ENCODE measurements around the gene CLECL1. TPM values are rescaled to one million over a fixed set of nuclear protein-coding genes. Genes with fewer than 3 reads are reported as not detected.

Gene CLECL1
- total and polyA plus RNA-seq, 2 of the 13 experiments (the other 11 are each of a cell fraction or from before 2014, with no cell fraction given), result not detected

DNA sequence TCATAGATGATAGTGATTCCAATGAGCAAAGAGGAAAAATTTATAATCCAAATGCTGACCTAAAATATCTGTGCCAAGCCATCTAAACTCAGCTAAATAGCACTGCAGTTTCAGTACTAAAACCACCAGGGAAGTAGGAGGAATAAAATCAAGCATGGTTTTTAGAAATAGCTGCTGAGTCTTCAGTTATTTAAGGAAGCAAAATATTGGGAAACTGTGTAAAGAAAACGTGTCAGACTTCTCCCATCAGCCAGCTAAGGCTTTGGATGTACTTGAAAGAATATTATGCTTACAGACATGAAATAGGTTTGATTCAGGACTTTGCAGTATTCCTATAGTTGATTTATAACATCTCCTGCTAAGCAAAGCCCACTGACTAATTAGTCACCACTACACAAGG lies 38.7 kb downstream of the CLECL1 start:
- no peaks in the 10 kb centered on the region for H3K4me1 ChIP-seq (ENCODE audit: insufficient read depth, low read length)
- no peaks in the 10 kb centered on the region for H3K9me3 ChIP-seq (ENCODE audit: low read length)
- DNase-seq (ENCODE audit: low spot score) (no peak), FAIRE-seq (no peak), ATAC-seq (no peak)
- ChIA-PET POLR2A (no interaction called here), CTCF (ENCODE audit: low intra/inter-chr PET ratio, low total read pairs) (interaction anchor here (1.2 kb wide), 1 partner anchor 60 kb away, joined by 5 read pairs; no protein-coding TSS in a partner anchor)
- H3K4me3 ChIP-seq (replicated peaks in 1 of 3; ENCODE audit: insufficient read depth in 1 of 3, low read depth in 2 of 3, low read length in 3 of 3), result no peak overlapping the region
- H3K27ac ChIP-seq (ENCODE audit: extremely low read length, insufficient read depth, low read length), result no peak overlapping the region
- H3K4me2 ChIP-seq (ENCODE audit: low read depth, low read length), result no peak overlapping the region
- BruUV-seq (replicated peaks), result no TSS peak
- no peaks in the 10 kb centered on the region for H3K79me2 ChIP-seq (ENCODE audit: insufficient read depth, low read length)
- 65% methylated on average over 1 of the region's 1 CpG for WGBS (ENCODE audit: low lambda C conversion rate)
- no peak overlapping the region for H3K9ac ChIP-seq (ENCODE audit: insufficient read depth, low read depth, low read length)
- intact Hi-C loops (cut with micrococcal nuclease; ENCODE audit: unreplicated experiment), result no loop called here
- H3K36me3 ChIP-seq (replicated peaks in 1 of 2; ENCODE audit: control insufficient read depth in 1 of 2, insufficient read depth in 2 of 2, low read length in 2 of 2), result no peaks in the 10 kb centered on the region; a peak in 1 of 5 replicates
- no peaks in the 10 kb centered on the region for H3K27me3 ChIP-seq (ENCODE audit: control insufficient read depth in 1 of 2, insufficient read depth in 2 of 2, low read length in 2 of 2)
- H4K20me1 ChIP-seq (ENCODE audit: insufficient read depth, low read length), result no peaks in the 10 kb centered on the region
- no peak overlapping the region for H2AFZ ChIP-seq (ENCODE audit: low read length)
- in situ Hi-C loops (cut with HindIII; ENCODE audit: extremely low pct_ligation_motif_present, low pct_unique_long_range_greater_than_20kb), result no loop called here
- TF ChIP-seq RXRA (CRISPR knock-in tag; IDR thresholded peaks at IDR 0.05) (no peak), SOX13 (IDR thresholded peaks at IDR 0.05) (no peak), SOX13 (CRISPR knock-in tag; conservative IDR thresholded peaks at IDR 0.05 in 1 of 2, IDR thresholded peaks at IDR 0.05 in 1 of 2) (no peak)

DNA sequence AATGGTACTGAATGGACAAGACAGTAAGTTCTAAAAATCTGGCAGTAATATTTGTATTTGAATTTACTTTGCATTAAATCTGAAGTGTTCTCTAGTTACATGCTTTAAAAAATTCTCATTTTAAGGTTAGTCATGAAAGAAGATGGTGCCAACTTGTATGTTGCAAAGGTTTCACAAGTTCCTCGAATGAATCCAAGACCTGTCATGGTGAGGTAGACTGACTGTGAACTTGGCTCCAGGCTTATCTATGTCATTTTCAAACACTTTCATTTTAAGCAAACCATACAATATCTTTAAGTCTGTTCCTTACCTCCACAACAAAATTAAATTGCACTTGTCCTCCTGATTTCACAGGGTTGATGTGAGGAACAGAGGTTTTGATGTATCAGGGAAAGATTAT lies 40.0 kb downstream of the CLECL1 start:
- no peak overlapping the region for H3K9ac ChIP-seq (ENCODE audit: insufficient read depth, low read depth, low read length)
- no peaks in the 10 kb centered on the region for H4K20me1 ChIP-seq (ENCODE audit: insufficient read depth, low read length)
- H3K27me3 ChIP-seq (ENCODE audit: control insufficient read depth in 1 of 2, insufficient read depth in 2 of 2, low read length in 2 of 2), result no peaks in the 10 kb centered on the region
- ATAC-seq (no peak), DNase-seq (ENCODE audit: low spot score) (no peak), FAIRE-seq (no peak)
- H3K4me3 ChIP-seq (replicated peaks in 1 of 3; ENCODE audit: insufficient read depth in 1 of 3, low read depth in 2 of 3, low read length in 3 of 3), result no peak overlapping the region
- no peak overlapping the region for H3K27ac ChIP-seq (ENCODE audit: extremely low read length, insufficient read depth, low read length)
- no peaks in the 10 kb centered on the region for H3K4me1 ChIP-seq (ENCODE audit: insufficient read depth, low read length)
- CTCF ChIA-PET (ENCODE audit: low intra/inter-chr PET ratio, low total read pairs), result no interaction called here
- intact Hi-C loops (cut with micrococcal nuclease; ENCODE audit: unreplicated experiment) (no loop called here), in situ Hi-C loops (cut with HindIII; ENCODE audit: extremely low pct_ligation_motif_present, low pct_unique_long_range_greater_than_20kb) (no loop called here)
- H3K79me2 ChIP-seq (ENCODE audit: insufficient read depth, low read length), result no peaks in the 10 kb centered on the region
- H3K4me2 ChIP-seq (ENCODE audit: low read depth, low read length), result no peak overlapping the region
- WGBS (ENCODE audit: low lambda C conversion rate), result 97% methylated on average over 1 of the region's 1 CpG
- TF ChIP-seq ZSCAN21 (CRISPR knock-in tag; IDR thresholded peaks at IDR 0.05; ENCODE audit: borderline replicate concordance), result no peak
- H2AFZ ChIP-seq (ENCODE audit: low read length), result no peak overlapping the region
- H3K36me3 ChIP-seq (replicated peaks in 1 of 2; ENCODE audit: control insufficient read depth in 1 of 2, insufficient read depth in 2 of 2, low read length in 2 of 2), result no peaks in the 10 kb centered on the region; a peak in 2 of 5 replicates
- H3K9me3 ChIP-seq (ENCODE audit: low read length), result no peaks in the 10 kb centered on the region
- POLR2A ChIA-PET, result no interaction called here
- BruUV-seq (replicated peaks), result no TSS peak

All from HepG2 (cell line).